Measurements from ENCODE around the gene TTYH2.

TTYH2 gene

DNA sequence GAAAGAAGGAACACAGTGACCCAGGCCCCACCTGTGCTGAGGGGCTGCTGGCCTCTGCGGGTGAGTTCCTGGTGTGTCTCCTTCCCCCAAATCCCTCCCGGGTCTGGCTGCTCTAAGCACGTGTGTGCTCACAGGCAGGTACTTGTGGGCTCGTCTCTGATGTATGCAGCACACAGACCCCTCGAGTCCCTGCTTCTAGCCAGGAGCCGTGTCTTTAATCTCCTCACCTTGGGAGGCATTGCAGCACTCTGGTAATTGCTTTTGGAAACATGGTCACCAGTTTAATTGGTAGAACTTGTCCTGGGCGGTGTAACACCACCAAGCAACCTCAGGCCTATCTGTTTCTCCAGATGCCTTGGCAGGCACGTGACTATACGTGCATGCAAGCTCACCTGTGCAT, 18.7 kb upstream of the TTYH2 start:
- TF ChIP-seq, protein P1, sequence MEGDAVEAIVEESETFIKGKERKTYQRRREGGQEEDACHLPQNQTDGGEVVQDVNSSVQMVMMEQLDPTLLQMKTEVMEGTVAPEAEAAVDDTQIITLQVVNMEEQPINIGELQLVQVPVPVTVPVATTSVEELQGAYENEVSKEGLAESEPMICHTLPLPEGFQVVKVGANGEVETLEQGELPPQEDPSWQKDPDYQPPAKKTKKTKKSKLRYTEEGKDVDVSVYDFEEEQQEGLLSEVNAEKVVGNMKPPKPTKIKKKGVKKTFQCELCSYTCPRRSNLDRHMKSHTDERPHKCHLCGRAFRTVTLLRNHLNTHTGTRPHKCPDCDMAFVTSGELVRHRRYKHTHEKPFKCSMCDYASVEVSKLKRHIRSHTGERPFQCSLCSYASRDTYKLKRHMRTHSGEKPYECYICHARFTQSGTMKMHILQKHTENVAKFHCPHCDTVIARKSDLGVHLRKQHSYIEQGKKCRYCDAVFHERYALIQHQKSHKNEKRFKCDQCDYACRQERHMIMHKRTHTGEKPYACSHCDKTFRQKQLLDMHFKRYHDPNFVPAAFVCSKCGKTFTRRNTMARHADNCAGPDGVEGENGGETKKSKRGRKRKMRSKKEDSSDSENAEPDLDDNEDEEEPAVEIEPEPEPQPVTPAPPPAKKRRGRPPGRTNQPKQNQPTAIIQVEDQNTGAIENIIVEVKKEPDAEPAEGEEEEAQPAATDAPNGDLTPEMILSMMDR (IDR thresholded peaks at IDR 0.05; ENCODE audit: low read length, missing control alignments) = no peak
- H3K4me3 ChIP-seq (replicated peaks; ENCODE audit: low read depth, low read length) = no peak overlapping the region
- no peak for DNase-seq (ENCODE audit: low read depth)

DNA sequence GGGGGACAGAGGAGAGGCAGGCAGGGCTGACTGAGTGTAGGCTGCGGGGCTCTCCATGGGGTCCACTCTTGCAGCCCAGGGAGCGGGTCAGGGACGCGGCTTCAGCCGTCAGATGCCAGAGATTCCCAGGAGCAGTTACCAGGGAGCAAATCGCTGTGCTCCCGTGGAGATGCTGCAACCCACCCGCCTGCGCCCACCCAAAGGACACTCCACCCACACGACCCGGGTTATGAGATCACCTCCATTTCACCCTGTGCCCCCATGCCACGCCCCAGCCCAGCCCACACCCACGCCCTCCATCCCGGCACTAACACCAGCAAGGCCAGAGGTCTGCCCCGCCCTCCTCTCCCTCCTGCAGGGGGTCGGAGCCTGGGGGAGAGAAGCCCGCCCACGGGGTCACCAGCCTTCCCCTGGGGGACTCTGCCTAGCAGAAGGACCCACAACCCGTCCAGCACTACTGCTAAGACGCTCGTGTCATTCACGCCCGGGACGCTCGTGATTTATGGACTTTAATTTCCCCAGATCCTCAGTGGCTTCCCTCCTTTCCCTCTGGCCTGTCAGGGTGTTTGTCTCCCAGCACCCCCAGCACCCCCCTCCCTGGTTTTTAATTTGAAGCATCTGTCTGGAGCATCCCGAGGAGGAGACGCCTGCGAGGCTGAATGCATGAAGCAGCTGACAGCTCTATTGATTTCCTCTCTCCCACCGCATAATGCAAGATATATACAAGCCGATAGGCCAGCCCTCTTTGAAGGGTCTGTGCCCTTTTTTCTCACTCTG, 16.6 kb upstream of the TTYH2 start:
- TF ChIP-seq, protein P1 (IDR thresholded peaks at IDR 0.05; ENCODE audit: low read length, missing control alignments) = no peak
- no peak overlapping the region for H3K4me3 ChIP-seq (replicated peaks; ENCODE audit: low read depth, low read length)
- no peak for DNase-seq (ENCODE audit: low read depth)

DNA sequence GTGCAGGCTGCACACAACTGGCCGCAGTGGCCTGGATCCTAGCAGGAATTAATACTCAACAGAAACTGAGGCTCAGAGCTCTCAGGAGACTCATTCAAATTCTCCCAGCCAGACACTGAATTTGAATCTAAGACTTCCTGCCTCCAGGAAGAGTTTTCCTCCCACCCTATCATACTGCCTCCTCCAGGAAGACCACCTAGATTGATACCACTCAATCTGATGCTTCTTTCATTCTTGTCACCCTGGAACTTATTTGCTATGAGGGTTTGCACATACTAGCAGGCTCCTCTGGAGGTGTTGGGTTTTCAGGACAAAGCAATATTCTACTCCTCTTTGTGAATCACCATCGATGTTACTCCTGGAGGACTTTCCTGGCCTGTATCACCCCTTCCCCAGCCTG, 15.6 kb upstream of the TTYH2 start:
- no peak for DNase-seq (ENCODE audit: low read depth)
- TF ChIP-seq, protein P1 (IDR thresholded peaks at IDR 0.05; ENCODE audit: low read length, missing control alignments) = no peak
- no peak overlapping the region for H3K4me3 ChIP-seq (replicated peaks; ENCODE audit: low read depth, low read length)

DNA sequence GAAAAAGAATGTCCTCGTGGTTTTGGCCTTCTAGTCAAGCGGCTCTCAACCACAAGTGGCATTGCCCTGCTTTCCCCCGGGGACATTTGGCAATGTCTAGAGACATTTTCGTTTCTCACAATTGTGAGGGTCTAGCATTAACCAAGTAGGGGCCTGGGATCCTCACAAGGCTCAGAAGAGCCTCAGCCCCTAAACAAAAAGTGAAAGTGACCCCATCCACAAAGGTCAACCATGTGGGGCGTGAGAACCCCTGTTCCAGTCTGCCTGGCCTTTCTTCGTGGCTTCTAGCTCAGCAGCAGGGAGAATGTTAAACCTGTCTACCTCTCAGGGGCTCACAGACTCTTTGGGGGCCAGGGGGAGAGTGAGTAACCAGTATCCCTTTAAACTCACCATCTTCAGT, 14.7 kb upstream of the TTYH2 start:
- TF ChIP-seq, protein P1 (IDR thresholded peaks at IDR 0.05; ENCODE audit: low read length, missing control alignments) = no peak
- H3K4me3 ChIP-seq (replicated peaks; ENCODE audit: low read depth, low read length) = no peak overlapping the region
- DNase-seq (ENCODE audit: low read depth) = no peak

DNA sequence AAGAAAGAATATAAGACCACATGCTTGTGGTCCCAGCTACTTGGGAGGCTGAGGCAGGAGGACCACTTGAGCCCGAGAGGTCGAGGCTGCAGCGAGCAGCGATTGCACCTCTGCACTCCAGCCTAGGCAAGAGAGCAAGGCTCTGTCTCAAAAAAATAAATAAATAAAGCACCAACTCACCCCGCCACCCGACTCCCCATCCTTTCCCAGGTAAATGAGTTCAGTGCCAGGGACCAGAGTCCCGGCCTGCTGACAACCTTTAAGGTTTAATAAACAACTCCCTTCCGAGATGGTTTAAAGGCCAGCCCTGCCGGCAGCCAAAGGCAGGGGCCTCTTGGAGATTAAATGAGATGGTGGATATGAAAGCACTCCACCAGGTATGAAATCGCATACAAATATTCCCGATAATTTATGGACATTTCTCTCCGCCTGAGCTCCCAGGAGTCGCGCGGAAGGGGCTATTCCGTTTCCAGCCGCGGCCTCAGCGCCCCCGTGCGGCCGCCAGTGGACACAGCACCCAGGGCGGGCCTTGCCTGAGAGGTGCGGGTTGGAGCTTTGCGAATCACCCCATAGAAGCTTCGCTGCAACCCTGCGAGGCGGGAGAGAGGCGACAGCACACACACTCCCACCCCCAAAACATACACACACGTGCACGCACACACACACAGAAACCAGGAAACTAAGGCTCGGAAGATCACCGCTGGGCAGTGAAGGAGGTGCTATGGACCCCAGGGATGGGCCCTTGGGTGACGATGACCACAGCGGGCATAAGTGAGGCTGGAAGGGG, 13.9 kb upstream of the TTYH2 start:
- no peak overlapping the region for H3K4me3 ChIP-seq (replicated peaks; ENCODE audit: low read depth, low read length)
- peak; percentile 58 for DNase-seq (ENCODE audit: low read depth)
- TF ChIP-seq, protein P1 (IDR thresholded peaks at IDR 0.05; ENCODE audit: low read length, missing control alignments) = peak; percentile 91

DNA sequence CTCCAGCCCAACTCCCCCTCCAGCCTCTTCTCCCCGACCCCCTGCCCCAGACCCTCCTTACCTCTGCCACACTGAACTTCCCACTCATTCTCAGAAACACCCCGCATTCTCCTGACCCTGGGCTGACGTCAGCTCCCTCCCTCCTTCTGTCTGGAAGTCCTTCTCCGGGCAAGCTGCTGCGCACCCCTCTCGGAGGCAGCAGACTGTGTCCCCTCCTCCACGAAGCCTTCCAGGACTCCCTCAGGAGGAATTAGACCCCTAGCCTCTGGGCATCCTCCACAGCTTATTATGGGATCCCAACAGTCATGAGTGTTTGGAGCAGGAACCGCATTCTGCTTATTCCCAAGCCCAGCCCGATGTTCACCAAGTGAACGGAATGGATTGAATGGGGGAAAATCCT, 13.3 kb upstream of the TTYH2 start:
- H3K4me3 ChIP-seq (replicated peaks; ENCODE audit: low read depth, low read length) = no peak overlapping the region
- TF ChIP-seq, protein P1 (IDR thresholded peaks at IDR 0.05; ENCODE audit: low read length, missing control alignments) = no peak
- DNase-seq (ENCODE audit: low read depth) = no peak

Measured in fibroblast of pulmonary artery (primary cell).